Fibroblast of villous mesenchyme (primary cell): ENCODE measurements around the gene TNNC1. TPM values are rescaled to one million over a fixed set of nuclear protein-coding genes. Genes with fewer than 3 reads are reported as not detected.

Experiments used
- DNase-seq: peaks from one replicate; pipeline ENCODE4 v3.0.0-alpha.2; 2010; ENCODE audit warnings: low read depth
- H3K4me3 ChIP-seq: 2 replicates; pipeline ENCODE4 v1.5.1; 2011; ENCODE audit warnings: low read depth, mild to moderate bottlenecking, low read length
- total RNA-seq: library from RNA; depleted of rRNA; stranded (reverse); fragments of >200 nt; gene quantifications from 2 replicates; pipeline ENCODE4 v1.2.3, GENCODE V29; 2012
- TF ChIP-seq, protein P1 (sequence below): IDR thresholded peaks from 2 replicates; pipeline ENCODE4 v1.5.1; 2012; ENCODE audit warnings: low read depth, mild to moderate bottlenecking, low read length; ENCODE audit not compliant: insufficient read depth

The TNNC1 gene
- total RNA-seq, 1 donor: 1.3 TPM

GRCh38 chr3:52441091-52441771, 12.6 kb downstream of the TNNC1 start:
- TF ChIP-seq, protein P1, sequence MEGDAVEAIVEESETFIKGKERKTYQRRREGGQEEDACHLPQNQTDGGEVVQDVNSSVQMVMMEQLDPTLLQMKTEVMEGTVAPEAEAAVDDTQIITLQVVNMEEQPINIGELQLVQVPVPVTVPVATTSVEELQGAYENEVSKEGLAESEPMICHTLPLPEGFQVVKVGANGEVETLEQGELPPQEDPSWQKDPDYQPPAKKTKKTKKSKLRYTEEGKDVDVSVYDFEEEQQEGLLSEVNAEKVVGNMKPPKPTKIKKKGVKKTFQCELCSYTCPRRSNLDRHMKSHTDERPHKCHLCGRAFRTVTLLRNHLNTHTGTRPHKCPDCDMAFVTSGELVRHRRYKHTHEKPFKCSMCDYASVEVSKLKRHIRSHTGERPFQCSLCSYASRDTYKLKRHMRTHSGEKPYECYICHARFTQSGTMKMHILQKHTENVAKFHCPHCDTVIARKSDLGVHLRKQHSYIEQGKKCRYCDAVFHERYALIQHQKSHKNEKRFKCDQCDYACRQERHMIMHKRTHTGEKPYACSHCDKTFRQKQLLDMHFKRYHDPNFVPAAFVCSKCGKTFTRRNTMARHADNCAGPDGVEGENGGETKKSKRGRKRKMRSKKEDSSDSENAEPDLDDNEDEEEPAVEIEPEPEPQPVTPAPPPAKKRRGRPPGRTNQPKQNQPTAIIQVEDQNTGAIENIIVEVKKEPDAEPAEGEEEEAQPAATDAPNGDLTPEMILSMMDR: no peak
- no peak overlapping the region for H3K4me3 ChIP-seq
- no peak for DNase-seq

GRCh38 chr3:52440671-52441070, 13.2 kb downstream of the TNNC1 start:
- TF ChIP-seq, protein P1: no peak
- H3K4me3 ChIP-seq: no peak overlapping the region
- no peak for DNase-seq

DNA sequence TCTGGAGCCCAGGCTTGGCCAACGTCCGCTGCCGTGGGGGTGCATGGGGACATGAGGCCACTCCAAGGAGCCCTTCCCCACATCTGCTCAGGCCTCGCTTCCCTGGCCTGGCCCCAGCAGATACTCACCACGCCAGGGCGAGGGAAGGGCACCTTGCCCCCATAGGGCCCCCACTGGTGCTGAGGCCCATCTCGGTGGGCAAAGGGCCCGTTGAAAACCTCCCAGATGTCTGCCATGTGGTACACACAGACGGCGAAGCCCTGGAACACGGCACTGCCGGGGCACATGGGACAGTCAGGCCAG, 13.6 kb downstream of the TNNC1 start:
- DNase-seq: no peak
- TF ChIP-seq, protein P1: no peak
- H3K4me3 ChIP-seq: no peak overlapping the region

GRCh38 chr3:52439426-52440248, 14.2 kb downstream of the TNNC1 start:
- DNase-seq: no peak
- H3K4me3 ChIP-seq: no peak overlapping the region
- TF ChIP-seq, protein P1: no peak

- TF ChIP-seq, protein P1: no peak
- DNase-seq: no peak
- no peak overlapping the region for H3K4me3 ChIP-seq
These were observed 15.0 kb downstream of the TNNC1 start for GRCh38 chr3:52438579-52439425.

- TF ChIP-seq, protein P1: no peak
- DNase-seq: no peak
- no peak overlapping the region for H3K4me3 ChIP-seq
These were observed 15.8 kb downstream of the TNNC1 start for GRCh38 chr3:52438104-52438376.
